Measurements from ENCODE around the gene RRAS2.

The RRAS2 gene

DNA sequence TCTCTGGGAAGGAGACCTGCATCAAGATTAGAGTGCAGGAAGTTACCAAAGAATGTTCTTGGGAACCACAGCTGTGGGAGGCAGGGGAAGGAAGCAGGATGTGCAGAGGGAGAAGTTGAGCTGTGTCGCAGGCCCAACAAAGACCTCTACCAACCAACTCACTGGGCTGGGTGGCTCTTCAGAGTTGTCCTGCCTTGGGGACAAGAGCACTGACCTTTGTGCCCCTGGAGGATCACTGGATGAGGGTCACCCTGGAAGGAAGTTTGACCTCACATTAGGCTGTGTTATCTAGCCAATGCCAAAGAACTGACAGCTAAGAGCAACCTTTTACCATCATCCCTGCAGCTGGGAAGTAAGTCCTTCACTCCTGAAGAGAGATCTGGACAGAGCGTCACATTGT is 130.6 kb downstream of the RRAS2 start:
- Histone ChIP-seq H3K27ac (ENCODE audit: low read length) (no peak overlapping the region), H3K4me1 (ENCODE audit: insufficient read depth, low read length) (no peaks in the 10 kb centered on the region), H3K4me2 (ENCODE audit: insufficient read depth, low read length) (no peak overlapping the region), H3K36me3 (ENCODE audit: insufficient read depth, low read length) (no peaks in the 10 kb centered on the region), H3K27me3 (ENCODE audit: insufficient read depth, low read length, poor library complexity) (peaks cover 16% of the 10 kb centered on the region), H3K79me2 (ENCODE audit: insufficient read depth, low read length) (no peaks in the 10 kb centered on the region), H4K20me1 (ENCODE audit: insufficient read depth, low read length) (no peaks in the 10 kb centered on the region), H3K9me3 (ENCODE audit: insufficient read depth, low read length, severe bottlenecking) (peaks cover 3% of the 10 kb centered on the region), H2AFZ (ENCODE audit: low read depth, low read length) (no peak overlapping the region), H3K4me3 (ENCODE audit: low read depth in 1 of 2, low read length in 2 of 2) (no peak overlapping the region), H3K9ac (ENCODE audit: low read depth, low read length) (no peak overlapping the region)
- DNase-seq: no peak
- TF ChIP-seq, protein P1, sequence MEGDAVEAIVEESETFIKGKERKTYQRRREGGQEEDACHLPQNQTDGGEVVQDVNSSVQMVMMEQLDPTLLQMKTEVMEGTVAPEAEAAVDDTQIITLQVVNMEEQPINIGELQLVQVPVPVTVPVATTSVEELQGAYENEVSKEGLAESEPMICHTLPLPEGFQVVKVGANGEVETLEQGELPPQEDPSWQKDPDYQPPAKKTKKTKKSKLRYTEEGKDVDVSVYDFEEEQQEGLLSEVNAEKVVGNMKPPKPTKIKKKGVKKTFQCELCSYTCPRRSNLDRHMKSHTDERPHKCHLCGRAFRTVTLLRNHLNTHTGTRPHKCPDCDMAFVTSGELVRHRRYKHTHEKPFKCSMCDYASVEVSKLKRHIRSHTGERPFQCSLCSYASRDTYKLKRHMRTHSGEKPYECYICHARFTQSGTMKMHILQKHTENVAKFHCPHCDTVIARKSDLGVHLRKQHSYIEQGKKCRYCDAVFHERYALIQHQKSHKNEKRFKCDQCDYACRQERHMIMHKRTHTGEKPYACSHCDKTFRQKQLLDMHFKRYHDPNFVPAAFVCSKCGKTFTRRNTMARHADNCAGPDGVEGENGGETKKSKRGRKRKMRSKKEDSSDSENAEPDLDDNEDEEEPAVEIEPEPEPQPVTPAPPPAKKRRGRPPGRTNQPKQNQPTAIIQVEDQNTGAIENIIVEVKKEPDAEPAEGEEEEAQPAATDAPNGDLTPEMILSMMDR (IDR thresholded peaks at IDR 0.05; ENCODE audit: borderline replicate concordance, extremely low read depth, low read length, poor library complexity, severe bottlenecking): no peak
- TF ChIP-seq EZH2 (IDR thresholded peaks at IDR 0.05; ENCODE audit: borderline replicate concordance, low read depth, low read length, severe bottlenecking): no peak
- ATAC-seq (ENCODE audit: insufficient read depth, low read depth): no peak

All from DND-41 (cell line).